HCT116 (cell line): ENCODE measurements around the gene TMEM179. TPM values are rescaled to one million over a fixed set of nuclear protein-coding genes. Genes with fewer than 3 reads are reported as not detected.

ENCODE experiments used
- ATAC-seq: fragments of 200-7000 bp; cut with Tn5 transposase; 2 replicates; pipeline ENCODE4 v1.9.1; 2020; ENCODE audit warnings: mild to moderate bottlenecking, moderate library complexity
- BruUV-seq: library from RNA; stranded (reverse); fragments of 400-500 nt; replicated peaks from 2 replicates; lab custom pipeline; 2021; lab: Mats Ljungman, UMichigan
- CTCF ChIA-PET: fragments of 300-600 bp; sonication (Branson Sonifier 250); formaldehyde crosslinking; loops from one replicate; lab custom pipeline; 2021; ENCODE audit warnings: antibody characterized with exemption; lab: Charles Lee
- POLR2A ChIA-PET: fragments of 300-600, 350-600 bp; sonication (Branson Sonifier 250); formaldehyde crosslinking; loops from one replicate; lab custom pipeline; 2021; ENCODE audit warnings: antibody characterized with exemption; lab: Charles Lee
- RAD21 ChIA-PET, 2 experiments: fragments of 300-600 bp; sonication (Branson Sonifier 250); formaldehyde crosslinking; loops; one replicate each; lab custom pipeline; 2023; ENCODE audit warnings: low total read pairs in 2 of 2; ENCODE audit not compliant: uncharacterized antibody in 2 of 2, unreplicated experiment in 2 of 2, low non-redundant PET in 1 of 2; lab: Charles Lee
- DNase-seq: peaks from one replicate; pipeline ENCODE4 v3.0.0-alpha.2; 2010; ENCODE audit warnings: low read depth, low spot score
- H2AFZ ChIP-seq: fragments of 200-600 bp; shearing (Covaris generic), sonication (generic); 2 replicates; pipeline ENCODE4 v1.6.1; 2017; ENCODE audit warnings: low read depth, mixed run types, mixed read lengths, antibody characterized with exemption, low read length; ENCODE audit not compliant: poor library complexity, severe bottlenecking
- H3K27ac ChIP-seq: 2 replicates; pipeline ENCODE4 v1.5.1; 2012; ENCODE audit warnings: low read depth, low read length
- H3K27me3 ChIP-seq: fragments of 200-600 bp; sonication (generic); 2 replicates; pipeline ENCODE4 v1.6.1; 2016; ENCODE audit warnings: mixed run types, low read length, mixed read lengths; ENCODE audit not compliant: insufficient read depth
- H3K36me3 ChIP-seq, 2 experiments: fragments of 200-500 bp in 1 of 2; fragments of 200-600 bp in 1 of 2; sonication (Bioruptor generic) in 1 of 2; sonication (generic) in 1 of 2; 2 replicates each; pipeline versions ENCODE4 v1.5.1 to v1.6.1; 2014 to 2016; ENCODE audit warnings: low read length in 2 of 2, inconsistent platforms in 1 of 2, mixed read lengths in 1 of 2, mixed run types in 1 of 2; ENCODE audit not compliant: insufficient read depth in 2 of 2, control insufficient read depth in 1 of 2
- H3K4me1 ChIP-seq, 2 experiments: fragments of 200-600 bp in 1 of 2; sonication (generic) in 1 of 2; 2 replicates each; pipeline versions ENCODE4 v1.5.1 to v1.6.1; 2012 to 2017; ENCODE audit warnings: low read length in 2 of 2, inconsistent platforms in 1 of 2, mild to moderate bottlenecking in 1 of 2, mixed read lengths in 1 of 2, mixed run types in 1 of 2, moderate library complexity in 1 of 2; ENCODE audit not compliant: insufficient read depth in 2 of 2, control insufficient read depth in 1 of 2
- H3K4me2 ChIP-seq: fragments of 200-600 bp; sonication (generic); 2 replicates; pipeline ENCODE4 v1.6.1; 2017; ENCODE audit warnings: mixed run types, low read length, mixed read lengths
- H3K4me3 ChIP-seq, 2 experiments: fragments of 200-600 bp in 1 of 2; sonication (generic) in 1 of 2; replicated peaks in 1 of 2; 2 replicates each; pipeline ENCODE4 v1.5.1; 2011 to 2016; ENCODE audit warnings: low read length in 2 of 2, control low read depth in 1 of 2, low read depth in 1 of 2, mild to moderate bottlenecking in 1 of 2, mixed read lengths in 1 of 2, mixed run types in 1 of 2
- H3K79me2 ChIP-seq: fragments of 200-600 bp; sonication (generic); 2 replicates; pipeline ENCODE4 v1.6.1; 2017; ENCODE audit warnings: mild to moderate bottlenecking, mixed run types, low read length, moderate library complexity, mixed read lengths; ENCODE audit not compliant: insufficient read depth
- H3K9ac ChIP-seq: fragments of 200-600 bp; sonication (generic); 2 replicates; pipeline ENCODE4 v1.6.1; 2016; ENCODE audit warnings: low read length, mixed read lengths
- H3K9me2 ChIP-seq: fragments of 200-600 bp; sonication (generic), shearing (Covaris generic); 2 replicates; pipeline ENCODE4 v1.6.1; 2017; ENCODE audit warnings: mixed run types, mild to moderate bottlenecking, moderate library complexity; ENCODE audit not compliant: insufficient read depth
- H3K9me3 ChIP-seq, 2 experiments: fragments of 200-500 bp in 1 of 2; fragments of 200-600 bp in 1 of 2; sonication (Bioruptor generic) in 1 of 2; sonication (generic) in 1 of 2; 2 replicates each; pipeline ENCODE4 v1.6.1; 2014 to 2017; ENCODE audit warnings: low read length in 2 of 2, mixed read lengths in 2 of 2, inconsistent platforms in 1 of 2, low read depth in 1 of 2, mild to moderate bottlenecking in 1 of 2, mixed run types in 1 of 2, moderate library complexity in 1 of 2; ENCODE audit not compliant: control insufficient read depth in 1 of 2, insufficient read depth in 1 of 2
- H4K20me1 ChIP-seq: fragments of 200-600 bp; sonication (generic), shearing (Covaris generic); 2 replicates; pipeline ENCODE4 v1.6.1; 2017; ENCODE audit warnings: mixed run types, mild to moderate bottlenecking, moderate library complexity; ENCODE audit not compliant: insufficient read depth
- CBX3 ChIP-seq: IDR thresholded peaks from 2 replicates; pipeline ENCODE4 v1.6.1; 2012; ENCODE audit warnings: low read depth
- CEBPB ChIP-seq: IDR thresholded peaks from 2 replicates; pipeline ENCODE4 v1.6.1; 2012; ENCODE audit warnings: low read depth
- ELF1 ChIP-seq: IDR thresholded peaks from 2 replicates; pipeline ENCODE4 v1.6.1; 2012; ENCODE audit warnings: low read depth, borderline replicate concordance
- EZH2phosphoT487 ChIP-seq: fragments of 200-600 bp; IDR thresholded peaks from 2 replicates; pipeline ENCODE4 v1.6.1; 2018; ENCODE audit warnings: antibody characterized with exemption, borderline replicate concordance
- SIN3A ChIP-seq: IDR thresholded peaks from 2 replicates; pipeline ENCODE4 v1.6.1; 2012; ENCODE audit warnings: low read depth
- TCF7L2 ChIP-seq: IDR thresholded peaks from 2 replicates; pipeline ENCODE4 v1.7.0; 2011; ENCODE audit warnings: borderline replicate concordance, inconsistent platforms; ENCODE audit not compliant: insufficient read depth, insufficient read length; ENCODE audit errors: extremely low read depth
- intact Hi-C: fragments of 100-400 bp; cut with micrococcal nuclease; formaldehyde crosslinking; loops from 2 replicates; pipeline ENCODE4 v1.10.0; 2022
- total RNA-seq: library from RNA; stranded (reverse); gene quantifications from one replicate; pipeline ENCODE4 v1.2.1, GENCODE V29; 2021; ENCODE audit not compliant: unreplicated experiment
- TF ChIP-seq, protein P1 (sequence below): IDR thresholded peaks from 2 replicates; pipeline ENCODE4 v1.6.1; 2012
- TF ChIP-seq, protein P2 (sequence below), 3 experiments: fragments of 200-600 bp in 1 of 3; sonication (generic) in 1 of 3; IDR thresholded peaks in 2 of 3; conservative IDR thresholded peaks in 1 of 3; 2 replicates each; pipeline ENCODE4 v1.5.1; 2012 to 2017; ENCODE audit warnings: low read depth in 2 of 3, low read length in 2 of 3, antibody characterized with exemption in 1 of 3, borderline replicate concordance in 1 of 3, control low read depth in 1 of 3, mild to moderate bottlenecking in 1 of 3, mixed read lengths in 1 of 3, mixed run types in 1 of 3, moderate library complexity in 1 of 3; ENCODE audit not compliant: insufficient read depth in 1 of 3

Gene TMEM179
- total RNA-seq, 1 experiment from 2014 or later: not detected

GRCh38 chr14:104647467-104648043, 43.0 kb upstream of the TMEM179 start:
- peaks cover 4 to 15% of the 10 kb centered on the region in 2 experiments; a peak in 2 of 4 replicates for H3K9me3 ChIP-seq
- H3K36me3 ChIP-seq: no peaks in the 10 kb centered on the region
- ATAC-seq (no peak), DNase-seq (no peak)
- ChIA-PET POLR2A (no interaction called here), CTCF (no interaction called here), RAD21 (no interaction called here)
- no peak overlapping the region for H3K4me2 ChIP-seq
- no TSS peak for BruUV-seq
- intact Hi-C loops: no loop called here
- TF ChIP-seq CEBPB: no peak
- TF ChIP-seq, protein P1, sequence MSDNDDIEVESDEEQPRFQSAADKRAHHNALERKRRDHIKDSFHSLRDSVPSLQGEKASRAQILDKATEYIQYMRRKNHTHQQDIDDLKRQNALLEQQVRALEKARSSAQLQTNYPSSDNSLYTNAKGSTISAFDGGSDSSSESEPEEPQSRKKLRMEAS: no peak
- no peak for TF ChIP-seq CBX3
- TF ChIP-seq TCF7L2: no peak
- no peak for TF ChIP-seq EZH2phosphoT487
- no peak for TF ChIP-seq SIN3A
- no peak for TF ChIP-seq ELF1
- TF ChIP-seq, protein P2, sequence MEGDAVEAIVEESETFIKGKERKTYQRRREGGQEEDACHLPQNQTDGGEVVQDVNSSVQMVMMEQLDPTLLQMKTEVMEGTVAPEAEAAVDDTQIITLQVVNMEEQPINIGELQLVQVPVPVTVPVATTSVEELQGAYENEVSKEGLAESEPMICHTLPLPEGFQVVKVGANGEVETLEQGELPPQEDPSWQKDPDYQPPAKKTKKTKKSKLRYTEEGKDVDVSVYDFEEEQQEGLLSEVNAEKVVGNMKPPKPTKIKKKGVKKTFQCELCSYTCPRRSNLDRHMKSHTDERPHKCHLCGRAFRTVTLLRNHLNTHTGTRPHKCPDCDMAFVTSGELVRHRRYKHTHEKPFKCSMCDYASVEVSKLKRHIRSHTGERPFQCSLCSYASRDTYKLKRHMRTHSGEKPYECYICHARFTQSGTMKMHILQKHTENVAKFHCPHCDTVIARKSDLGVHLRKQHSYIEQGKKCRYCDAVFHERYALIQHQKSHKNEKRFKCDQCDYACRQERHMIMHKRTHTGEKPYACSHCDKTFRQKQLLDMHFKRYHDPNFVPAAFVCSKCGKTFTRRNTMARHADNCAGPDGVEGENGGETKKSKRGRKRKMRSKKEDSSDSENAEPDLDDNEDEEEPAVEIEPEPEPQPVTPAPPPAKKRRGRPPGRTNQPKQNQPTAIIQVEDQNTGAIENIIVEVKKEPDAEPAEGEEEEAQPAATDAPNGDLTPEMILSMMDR (IDR thresholded peaks at IDR 0.05 in 2 of 3, conservative IDR thresholded peaks at IDR 0.05 in 1 of 3; ENCODE audit: borderline replicate concordance in 1 of 3, insufficient read depth in 1 of 3, low read depth in 2 of 3, low read length in 2 of 3): no peak
- no peak overlapping the region for H3K9ac ChIP-seq
- H3K4me1 ChIP-seq: peaks cover 0 to 10% of the 10 kb centered on the region in 2 experiments; a peak in 1 of 4 replicates
- H3K27ac ChIP-seq: no peak overlapping the region
- no peak overlapping the region for H2AFZ ChIP-seq
- H3K79me2 ChIP-seq: no peaks in the 10 kb centered on the region
- no peak overlapping the region for H3K4me3 ChIP-seq
- no peaks in the 10 kb centered on the region for H3K27me3 ChIP-seq
- no peaks in the 10 kb centered on the region for H3K9me2 ChIP-seq
- no peaks in the 10 kb centered on the region for H4K20me1 ChIP-seq
